ENCODE data around the gene DGUOK.

GRCh38 chr2:73993376-73993775 lies 66.7 kb downstream of the DGUOK start:
- TF ChIP-seq POLR2A (IDR thresholded peaks at IDR 0.05; ENCODE audit: low read length) (no peak), GATA1 (IDR thresholded peaks at IDR 0.05; ENCODE audit: low read depth, low read length) (no peak)
